Skeletal muscle cell (primary cell): ENCODE measurements around the gene PPP1R3D.
"Not testable (repeated sequence)": the region's sequence is repeated elsewhere in the genome, so short reads cannot be mapped to it uniquely, and the experiment has no call there.

Source experiments
- DNase-seq: peaks from one replicate; pipeline ENCODE4 v3.0.0-alpha.2; 2010; ENCODE audit warnings: low read depth
- H3K4me3 ChIP-seq: 2 replicates; pipeline ENCODE4 v1.5.1; 2011; ENCODE audit warnings: low read depth, mild to moderate bottlenecking, control low read depth, low read length, moderate library complexity

Gene PPP1R3D

DNA sequence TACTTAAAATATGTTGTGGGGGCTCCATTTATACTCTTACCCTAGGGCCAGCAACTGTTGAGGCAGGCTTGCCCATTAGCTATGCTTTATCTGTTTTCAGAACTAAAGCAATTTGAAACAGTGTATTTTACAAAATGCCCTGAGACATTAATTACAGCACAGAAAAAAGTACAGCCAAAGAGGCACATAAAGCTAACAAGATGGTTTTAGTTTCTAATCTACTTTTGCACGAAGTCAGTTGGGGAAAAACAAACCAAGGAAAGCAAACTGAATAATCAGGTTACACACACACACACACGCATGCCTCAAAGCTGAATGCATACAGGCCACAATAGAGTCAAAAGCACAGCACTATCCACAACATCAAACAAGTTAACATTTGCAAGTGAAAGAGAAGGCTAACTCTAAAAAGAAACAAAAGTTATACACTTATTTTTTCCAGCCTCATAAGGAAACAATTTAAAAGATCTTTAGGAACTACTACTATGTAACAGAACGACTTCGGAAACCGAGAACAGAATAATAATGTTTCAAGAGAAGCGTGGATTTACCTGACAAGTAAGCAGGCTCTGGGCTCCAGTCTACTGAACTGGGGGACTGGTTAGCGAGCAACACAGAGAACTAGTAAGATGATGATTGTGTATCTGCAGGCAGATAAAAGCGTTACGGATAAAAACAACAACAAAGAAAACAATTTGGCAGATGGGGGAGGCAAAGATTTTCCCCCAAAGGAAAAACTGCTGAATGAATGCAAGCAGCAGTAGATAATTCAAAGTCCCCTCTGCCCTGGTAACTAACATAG is 8.4 kb downstream of the PPP1R3D start:
- H3K4me3 ChIP-seq, result no peak overlapping the region
- no peak for DNase-seq

DNA sequence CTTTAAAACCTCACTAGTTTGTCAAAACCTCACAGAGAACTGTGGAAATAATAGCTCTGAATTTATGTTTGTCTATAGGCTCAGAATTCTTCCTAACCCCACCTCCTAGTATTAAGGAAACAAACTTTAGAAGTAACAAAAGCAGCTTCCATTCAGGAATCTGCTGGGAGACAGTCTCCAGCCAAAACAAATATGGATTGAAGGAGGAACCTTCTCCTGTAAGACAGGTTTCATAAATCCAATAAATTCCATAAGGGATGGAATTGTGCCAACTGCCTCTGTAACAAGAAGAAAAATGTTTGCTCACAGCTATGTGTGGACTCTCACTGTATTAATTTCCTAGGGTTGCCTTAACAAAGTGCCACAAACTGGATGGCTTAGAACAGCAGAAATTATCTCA is 14.2 kb downstream of the PPP1R3D start:
- DNase-seq, result no peak
- H3K4me3 ChIP-seq, result no peak overlapping the region

DNA sequence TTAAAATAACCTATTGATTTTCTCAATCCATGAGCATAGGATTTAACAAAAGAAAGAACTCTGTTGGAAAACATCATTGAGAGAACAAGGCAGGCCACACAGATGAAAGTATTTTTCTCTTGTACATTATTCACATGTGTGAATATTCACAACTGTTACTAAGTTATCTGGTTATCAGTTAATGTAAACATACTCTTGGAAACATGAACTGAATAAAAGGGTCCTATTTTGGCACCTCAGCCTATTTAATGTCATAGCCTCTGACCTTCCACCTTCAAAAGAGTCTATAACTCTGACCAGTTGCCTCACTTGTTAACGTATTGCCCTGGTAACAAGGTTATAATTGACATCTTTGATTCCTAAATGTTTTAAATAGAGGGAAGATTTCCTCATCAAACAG is 14.7 kb downstream of the PPP1R3D start:
- DNase-seq, result no peak
- no peak overlapping the region for H3K4me3 ChIP-seq

DNA sequence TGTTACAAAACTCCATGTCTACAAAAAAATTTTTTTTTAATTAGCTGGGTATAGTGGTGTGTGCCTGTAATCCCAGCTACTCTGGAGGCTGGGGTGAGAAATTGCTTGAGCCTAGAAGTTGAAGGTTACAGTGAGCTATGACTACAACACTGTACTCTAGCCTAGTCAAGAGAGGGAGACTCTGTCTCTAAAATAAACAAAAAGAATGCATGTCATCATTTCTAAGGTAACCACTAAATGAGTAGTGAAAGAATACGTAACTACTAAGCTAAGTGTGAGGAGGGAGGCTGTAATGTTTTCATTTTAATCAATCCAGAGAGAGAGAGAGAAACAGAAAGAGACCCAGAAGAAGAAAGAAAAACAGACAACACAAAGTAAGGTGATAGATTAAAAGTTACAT is 16.6 kb downstream of the PPP1R3D start:
- no peak for DNase-seq

DNA sequence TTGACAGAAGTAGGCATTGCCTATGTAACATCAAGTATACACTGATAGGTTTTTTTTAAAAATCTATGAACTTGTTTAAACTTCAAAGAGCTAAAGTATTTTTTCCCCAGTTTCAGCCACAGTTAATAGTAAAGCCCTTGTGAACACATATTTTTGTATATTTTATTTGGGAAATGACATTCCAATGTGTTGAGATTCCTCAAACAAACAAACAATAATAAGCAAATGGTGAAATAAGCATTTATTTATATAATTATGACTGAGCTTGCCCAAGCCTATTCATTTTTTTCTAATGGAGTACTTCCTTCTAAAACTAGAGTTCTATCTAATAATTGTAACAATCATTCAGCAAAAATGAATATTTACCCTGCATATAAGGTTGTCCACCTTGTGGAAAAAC is 19.2 kb downstream of the PPP1R3D start:
- no peak overlapping the region for H3K4me3 ChIP-seq
- no peak for DNase-seq

More for the DNA sequence above, 16.6 kb downstream of the PPP1R3D start:
- no peak overlapping the region for H3K4me3 ChIP-seq

DNA sequence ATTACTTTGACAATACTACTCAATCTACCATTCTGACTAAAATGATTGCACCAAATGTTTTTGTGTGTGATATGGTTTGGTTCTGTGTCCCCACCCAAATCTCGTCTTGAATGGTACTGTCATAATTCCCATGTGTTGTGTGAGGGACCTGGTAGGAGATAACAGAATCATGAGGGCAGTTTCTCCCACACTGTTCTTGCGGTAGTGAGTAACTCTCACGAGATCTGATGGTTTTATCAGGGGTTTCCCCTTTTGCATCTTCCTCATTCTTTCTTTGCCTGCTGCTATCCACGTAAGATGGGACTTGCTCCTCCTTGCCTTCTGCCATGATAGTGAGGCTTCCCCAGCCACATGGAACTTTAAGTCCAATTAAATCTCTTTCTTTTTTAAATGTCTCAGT is 27.5 kb downstream of the PPP1R3D start:
- DNase-seq, result no peak

DNA sequence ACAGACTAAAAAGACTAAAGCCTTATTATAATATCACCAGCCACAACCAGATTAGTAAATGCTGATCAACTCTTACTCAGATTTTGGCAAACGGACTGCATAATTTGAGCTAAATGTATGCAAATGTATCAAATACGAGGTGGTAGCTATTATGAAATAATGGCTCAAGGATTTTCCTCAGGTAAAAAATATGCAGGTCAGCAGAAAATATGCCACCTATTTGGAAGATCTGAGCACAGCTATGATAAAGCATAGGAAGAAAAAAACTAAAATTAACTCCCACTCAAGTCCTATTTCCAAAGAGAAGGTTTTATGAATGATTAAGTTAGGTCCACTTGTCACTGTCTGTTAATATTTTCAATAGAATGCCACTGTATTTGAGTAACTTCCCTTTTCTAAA is 29.1 kb downstream of the PPP1R3D start:
- DNase-seq, result no peak
- no peak overlapping the region for H3K4me3 ChIP-seq

More for the DNA sequence above, 27.5 kb downstream of the PPP1R3D start:
- no peak overlapping the region for H3K4me3 ChIP-seq

DNA sequence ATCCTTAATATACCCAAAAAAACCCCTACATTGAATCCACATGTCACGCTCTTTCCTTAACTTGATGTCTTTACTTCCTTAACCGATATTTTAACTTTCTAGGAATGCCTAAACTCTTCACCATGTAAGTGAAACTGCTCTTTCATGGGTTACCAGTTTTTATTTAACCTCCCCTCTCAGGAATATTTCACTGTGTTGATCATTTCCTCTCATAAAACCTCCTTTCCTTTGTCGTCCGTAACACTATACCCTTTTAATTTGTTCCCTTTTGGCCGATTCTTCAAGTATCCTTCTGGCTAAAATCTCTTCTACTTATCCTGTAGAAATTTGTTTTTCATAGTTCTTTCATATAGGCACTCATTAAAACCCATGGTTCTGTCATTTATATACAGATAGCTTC is 31.2 kb downstream of the PPP1R3D start:
- no peak for DNase-seq

DNA sequence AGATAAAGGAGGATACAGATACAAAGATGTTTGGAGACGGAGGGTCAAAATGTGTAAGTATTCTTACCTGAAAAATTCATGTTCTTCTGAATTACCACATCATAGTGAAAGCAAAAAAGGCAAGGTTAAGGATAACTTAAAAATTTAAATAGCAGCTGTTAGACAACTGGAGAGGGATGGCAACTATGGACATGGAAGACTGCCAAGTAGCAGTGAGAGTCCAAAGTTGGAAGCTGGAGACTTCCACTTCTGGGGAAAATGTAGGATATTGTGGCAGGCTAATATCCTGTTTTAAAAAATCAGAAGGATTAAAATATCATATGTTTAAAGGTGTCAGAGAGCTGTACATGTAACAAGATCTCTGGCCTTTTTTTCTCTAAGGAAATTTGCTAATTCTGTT is 36.5 kb downstream of the PPP1R3D start:
- H3K4me3 ChIP-seq, result no peak overlapping the region
- no peak for DNase-seq

More for the DNA sequence above, 31.2 kb downstream of the PPP1R3D start:
- H3K4me3 ChIP-seq, result no peak overlapping the region

DNA sequence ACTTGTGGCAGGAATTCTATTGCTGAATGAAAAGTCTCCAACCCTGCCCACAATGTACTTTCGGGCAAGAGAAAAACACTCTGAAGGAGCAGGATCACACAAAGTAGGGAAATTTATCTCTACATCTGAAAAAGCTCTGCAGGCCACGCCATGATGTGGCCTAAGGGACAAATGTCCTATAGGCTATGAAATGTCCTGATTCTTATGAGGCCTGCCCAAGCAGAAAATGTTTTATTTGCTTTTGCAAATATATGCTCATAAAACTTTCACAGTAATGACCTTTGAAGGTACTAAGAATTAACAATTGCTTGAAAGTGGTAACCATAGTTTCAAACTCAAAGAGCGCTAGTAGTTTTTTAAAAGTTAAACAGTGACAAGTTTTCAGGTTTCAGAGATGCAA is 37.6 kb downstream of the PPP1R3D start:
- no peak for DNase-seq
- H3K4me3 ChIP-seq, result no peak overlapping the region

DNA sequence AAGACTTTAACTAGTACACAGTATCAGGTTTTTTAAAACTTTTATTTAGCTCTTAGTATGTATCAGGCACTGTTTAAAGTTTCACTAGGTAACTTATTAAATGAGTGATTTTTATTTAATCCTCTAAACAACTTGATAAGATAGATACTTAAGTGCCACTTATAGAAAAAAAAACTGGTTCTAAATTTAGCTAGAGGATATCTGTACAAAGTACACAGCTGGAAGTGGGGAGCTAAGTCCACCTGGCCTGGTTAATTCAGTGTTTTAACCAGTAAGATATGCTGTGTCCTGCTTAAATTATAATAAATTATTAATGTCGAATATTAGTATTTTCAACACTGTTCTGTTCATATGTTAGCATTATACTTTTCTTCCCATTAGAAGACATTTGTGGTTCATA is 44.2 kb downstream of the PPP1R3D start:
- H3K4me3 ChIP-seq, result no peak overlapping the region
- DNase-seq, result no peak

DNA sequence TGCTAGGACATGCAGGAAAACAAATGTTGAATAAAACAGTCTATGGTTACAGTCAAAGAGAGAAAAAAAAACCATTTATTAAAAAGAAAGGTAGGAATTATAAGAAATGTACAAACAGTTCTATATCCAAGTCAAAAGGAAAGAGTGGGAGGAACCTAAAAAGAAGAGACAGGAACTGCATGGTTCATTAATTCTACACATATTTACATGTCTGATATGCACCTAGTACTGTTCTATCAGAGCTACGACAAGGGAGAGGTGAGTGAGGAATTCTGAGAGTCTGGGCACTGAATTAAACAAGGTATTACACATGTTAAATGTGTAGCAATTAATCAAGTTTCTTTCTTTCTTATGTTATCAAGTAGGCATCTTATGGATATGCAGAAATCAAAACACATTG is 48.5 kb downstream of the PPP1R3D start:
- no peak overlapping the region for H3K4me3 ChIP-seq
- DNase-seq, result no peak

DNA sequence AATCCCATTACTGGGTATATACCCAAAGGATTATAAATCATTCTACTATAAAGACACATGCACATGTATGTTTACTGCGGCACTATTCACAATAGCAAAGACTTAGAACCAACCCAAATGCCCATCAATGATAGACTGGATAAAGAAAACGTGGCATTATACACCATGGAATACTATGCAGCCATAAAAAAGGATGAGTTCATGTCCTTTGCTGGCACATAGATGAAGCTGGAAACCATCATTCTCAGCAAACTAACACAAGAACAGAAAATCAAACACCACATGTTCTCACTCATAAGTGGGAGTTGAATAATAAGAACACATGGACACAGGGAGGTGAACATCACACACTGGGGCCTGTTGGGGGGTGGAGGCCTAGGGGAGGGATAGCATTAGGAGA is 50.1 kb downstream of the PPP1R3D start:
- DNase-seq, H3K4me3 ChIP-seq: not testable (repeated sequence)

DNA sequence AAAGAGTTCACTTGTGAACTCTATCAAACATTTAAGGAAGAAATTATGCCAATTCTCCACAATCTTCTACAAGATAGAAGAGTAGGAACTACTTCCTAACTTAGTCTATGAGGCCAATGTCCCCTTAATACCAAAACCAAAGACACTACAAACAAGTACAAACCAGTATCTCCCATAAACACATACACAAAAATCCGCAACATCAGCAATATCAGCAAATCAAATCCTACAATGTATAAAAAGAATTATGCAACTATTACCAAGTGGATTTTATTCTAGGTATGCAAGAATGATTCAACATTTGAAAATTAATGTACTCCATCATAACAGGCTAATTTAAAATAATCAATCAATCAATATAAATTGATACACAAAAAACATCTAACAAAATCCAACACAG is 52.1 kb downstream of the PPP1R3D start:
- DNase-seq, result no peak
- H3K4me3 ChIP-seq, result no peak overlapping the region
